ENCODE measurements around the gene SLC28A3. TPM values are rescaled to one million over a fixed set of nuclear protein-coding genes. Genes with fewer than 3 reads are reported as not detected.
A peak's percentile ranks its signal among the peaks of the same experiment; 100 is the strongest.

SLC28A3 gene
- total and polyA plus RNA-seq, 2 donors from 2014 or later: 1.0 TPM; not detected in 1

DNA sequence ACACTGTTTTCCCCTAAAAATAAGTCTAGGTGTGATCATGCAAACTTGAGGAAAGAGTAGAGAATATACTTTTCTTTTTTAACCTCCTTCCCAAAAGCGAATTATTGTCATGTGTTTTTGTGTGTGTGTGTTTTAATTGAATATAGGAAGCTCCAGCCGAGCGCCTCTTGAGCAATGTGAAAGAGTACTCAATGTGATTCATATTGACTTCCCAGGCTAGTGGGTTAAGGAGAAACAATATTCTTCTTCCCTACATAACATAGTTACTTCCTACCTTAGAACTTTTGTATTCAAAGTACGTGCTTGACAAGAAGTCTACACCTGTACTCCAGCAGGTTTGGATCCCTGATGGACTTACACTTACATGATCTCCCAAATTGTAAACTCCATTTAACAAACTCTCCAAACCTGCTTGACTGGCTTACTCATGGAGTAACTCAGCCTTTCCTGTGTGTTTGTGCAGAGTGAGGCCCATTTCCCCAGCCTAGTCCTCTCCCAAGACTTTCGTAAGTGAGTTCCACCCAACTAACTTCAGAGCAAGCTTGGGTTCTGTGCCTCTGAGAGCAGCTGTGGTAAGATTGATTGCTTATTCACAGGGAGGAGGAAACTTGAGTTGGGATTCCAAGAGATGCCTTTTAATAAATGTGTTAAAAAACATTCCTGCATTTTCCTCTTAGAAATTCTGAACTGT lies 9.3 kb downstream of the SLC28A3 start:
- TF ChIP-seq, protein P1, sequence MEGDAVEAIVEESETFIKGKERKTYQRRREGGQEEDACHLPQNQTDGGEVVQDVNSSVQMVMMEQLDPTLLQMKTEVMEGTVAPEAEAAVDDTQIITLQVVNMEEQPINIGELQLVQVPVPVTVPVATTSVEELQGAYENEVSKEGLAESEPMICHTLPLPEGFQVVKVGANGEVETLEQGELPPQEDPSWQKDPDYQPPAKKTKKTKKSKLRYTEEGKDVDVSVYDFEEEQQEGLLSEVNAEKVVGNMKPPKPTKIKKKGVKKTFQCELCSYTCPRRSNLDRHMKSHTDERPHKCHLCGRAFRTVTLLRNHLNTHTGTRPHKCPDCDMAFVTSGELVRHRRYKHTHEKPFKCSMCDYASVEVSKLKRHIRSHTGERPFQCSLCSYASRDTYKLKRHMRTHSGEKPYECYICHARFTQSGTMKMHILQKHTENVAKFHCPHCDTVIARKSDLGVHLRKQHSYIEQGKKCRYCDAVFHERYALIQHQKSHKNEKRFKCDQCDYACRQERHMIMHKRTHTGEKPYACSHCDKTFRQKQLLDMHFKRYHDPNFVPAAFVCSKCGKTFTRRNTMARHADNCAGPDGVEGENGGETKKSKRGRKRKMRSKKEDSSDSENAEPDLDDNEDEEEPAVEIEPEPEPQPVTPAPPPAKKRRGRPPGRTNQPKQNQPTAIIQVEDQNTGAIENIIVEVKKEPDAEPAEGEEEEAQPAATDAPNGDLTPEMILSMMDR (IDR thresholded peaks at IDR 0.05; ENCODE audit: borderline replicate concordance, extremely low read depth, insufficient read depth): no peak
- peaks cover 0 to 4% (median 0%) of the 10 kb centered on the region in 3 donors for H3K9me3 ChIP-seq (ENCODE audit: control insufficient read depth in 2 of 3, insufficient read depth in 1 of 3, low read length in 3 of 3)
- no peak overlapping the region for H3K27ac ChIP-seq (ENCODE audit: low read depth in 2 of 2, low read length in 2 of 2)
- DNase-seq (peak in 4 of 5 donors; percentile 38 to 79 (median 58)), FAIRE-seq (no peak)
- H3K36me3 ChIP-seq (ENCODE audit: control insufficient read depth in 2 of 3, insufficient read depth in 3 of 3, low read length in 3 of 3): no peaks in the 10 kb centered on the region
- no peak overlapping the region for H3K4me3 ChIP-seq (ENCODE audit: low read length in 3 of 3)
- H3K9ac ChIP-seq (ENCODE audit: low read length in 3 of 3): no peak overlapping the region
- H3K27me3 ChIP-seq (ENCODE audit: control insufficient read depth, insufficient read depth, low read length): no peaks in the 10 kb centered on the region
- H3K4me1 ChIP-seq (ENCODE audit: control insufficient read depth in 2 of 3, insufficient read depth in 2 of 3, low read depth in 1 of 3, low read length in 3 of 3): no peaks in the 10 kb centered on the region
- intact Hi-C loops (cut with DNase I): no loop called here

DNA sequence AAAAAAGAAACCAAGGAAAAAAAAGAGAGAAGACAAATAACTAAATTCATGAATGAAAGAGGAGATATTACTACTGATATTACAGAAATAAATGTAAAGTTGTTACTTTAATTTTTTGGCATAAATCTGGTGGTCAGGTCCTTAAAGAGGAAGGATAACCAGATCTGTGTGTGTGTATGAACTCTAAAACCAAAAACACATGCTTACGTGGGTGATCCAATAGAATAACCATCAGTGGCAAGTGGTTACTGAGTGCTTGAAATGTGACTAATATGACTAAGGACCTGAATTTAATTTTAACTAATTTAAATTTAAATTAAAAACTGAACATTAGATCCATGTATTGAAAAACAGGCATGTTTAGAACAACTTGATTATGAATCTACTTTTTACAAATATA lies 10.3 kb downstream of the SLC28A3 start:
- Histone ChIP-seq H3K4me3 (ENCODE audit: low read length in 3 of 3) (no peak overlapping the region), H3K4me1 (ENCODE audit: control insufficient read depth in 2 of 3, insufficient read depth in 2 of 3, low read depth in 1 of 3, low read length in 3 of 3) (no peaks in the 10 kb centered on the region), H3K36me3 (ENCODE audit: control insufficient read depth in 2 of 3, insufficient read depth in 3 of 3, low read length in 3 of 3) (no peaks in the 10 kb centered on the region), H3K9me3 (ENCODE audit: control insufficient read depth in 2 of 3, insufficient read depth in 1 of 3, low read length in 3 of 3) (peaks cover 0 to 4% (median 0%) of the 10 kb centered on the region in 3 donors), H3K9ac (ENCODE audit: low read length in 3 of 3) (no peak overlapping the region), H3K27me3 (ENCODE audit: control insufficient read depth, insufficient read depth, low read length) (no peaks in the 10 kb centered on the region), H3K27ac (ENCODE audit: low read depth in 2 of 2, low read length in 2 of 2) (no peak overlapping the region)
- DNase-seq (no peak), FAIRE-seq (no peak)
- TF ChIP-seq, protein P1 (IDR thresholded peaks at IDR 0.05; ENCODE audit: borderline replicate concordance, extremely low read depth, insufficient read depth): no peak
- intact Hi-C loops (cut with DNase I): no loop called here

DNA sequence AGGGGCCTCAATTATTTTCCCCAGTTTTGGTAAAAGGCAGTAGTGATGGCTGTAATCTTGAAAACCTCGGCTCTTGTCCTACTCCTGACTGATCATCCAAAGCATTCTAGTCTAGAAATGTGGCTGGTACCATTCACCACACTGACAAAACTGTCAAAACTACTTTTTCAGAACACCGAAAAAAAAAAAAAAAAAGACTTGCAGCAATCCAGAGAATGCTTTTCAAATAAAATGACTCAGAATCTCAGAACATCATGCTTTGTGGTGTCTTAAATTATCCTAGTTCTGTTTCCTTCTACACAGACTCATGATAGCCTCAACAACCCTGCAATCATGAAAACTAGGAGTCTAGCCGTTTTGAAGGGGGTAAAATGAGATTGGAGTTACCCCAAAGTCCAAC lies 13.4 kb downstream of the SLC28A3 start:
- no peak for FAIRE-seq
- no peak overlapping the region for H3K27ac ChIP-seq (ENCODE audit: low read depth in 2 of 2, low read length in 2 of 2)
- TF ChIP-seq, protein P1 (IDR thresholded peaks at IDR 0.05; ENCODE audit: borderline replicate concordance, extremely low read depth, insufficient read depth): no peak

More for the DNA sequence above, 13.4 kb downstream of the SLC28A3 start:
- Histone ChIP-seq H3K36me3 (ENCODE audit: control insufficient read depth in 2 of 3, insufficient read depth in 3 of 3, low read length in 3 of 3) (no peaks in the 10 kb centered on the region), H3K4me1 (ENCODE audit: control insufficient read depth in 2 of 3, insufficient read depth in 2 of 3, low read depth in 1 of 3, low read length in 3 of 3) (no peaks in the 10 kb centered on the region), H3K4me3 (ENCODE audit: low read length in 3 of 3) (no peak overlapping the region), H3K27me3 (ENCODE audit: control insufficient read depth, insufficient read depth, low read length) (no peaks in the 10 kb centered on the region), H3K9me3 (ENCODE audit: control insufficient read depth in 2 of 3, insufficient read depth in 1 of 3, low read length in 3 of 3) (peaks cover 0 to 4% (median 0%) of the 10 kb centered on the region in 3 donors), H3K9ac (ENCODE audit: low read length in 3 of 3) (no peak overlapping the region)
- intact Hi-C loops (cut with DNase I): no loop called here
- no peak for DNase-seq

All from kidney (tissue), 14 donors.